ENCODE data around the gene F2RL2.

The F2RL2 gene

DNA sequence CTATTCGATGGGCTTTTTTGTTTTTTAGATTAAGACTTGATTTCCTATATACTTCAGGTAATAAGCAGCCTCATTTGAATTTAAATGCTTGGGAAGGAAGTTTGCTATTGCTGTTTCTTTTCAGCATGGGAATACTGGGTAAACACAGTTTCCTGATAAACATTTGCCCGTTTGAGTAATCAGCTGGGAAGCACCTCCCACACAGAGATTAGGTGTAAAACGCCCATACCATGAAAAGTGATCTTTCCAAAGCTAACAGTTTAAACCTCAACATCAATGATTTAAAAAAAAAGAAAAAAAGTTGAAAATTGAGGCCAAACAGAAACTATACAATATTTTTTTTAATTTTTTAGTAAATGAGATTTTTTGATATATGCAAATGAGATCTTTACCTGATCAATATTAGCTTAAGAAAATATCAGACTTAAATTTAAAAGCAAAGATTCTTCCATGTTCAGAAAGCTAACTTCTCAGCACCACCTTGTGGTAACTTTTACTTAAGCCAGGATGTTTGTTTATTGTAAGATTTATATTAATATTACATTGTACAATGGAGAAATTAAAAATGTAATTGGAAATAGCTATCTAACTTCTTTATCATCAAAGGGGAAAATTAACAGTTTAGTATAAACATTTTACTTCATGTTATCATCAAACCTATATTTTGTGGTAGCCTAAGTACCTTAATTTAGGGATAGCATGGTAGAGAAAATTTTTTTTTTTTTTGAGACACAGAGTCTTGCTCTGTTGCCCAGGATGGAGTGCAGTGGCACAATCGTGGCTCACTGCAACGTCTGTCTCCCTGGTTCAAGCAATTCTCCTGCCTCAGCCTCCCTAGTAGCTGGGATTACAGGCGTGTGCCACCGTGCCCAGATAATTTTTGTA is 39.8 kb downstream of the F2RL2 start:
- DNase-seq (ENCODE audit: low read depth, low spot score): no peak

DNA sequence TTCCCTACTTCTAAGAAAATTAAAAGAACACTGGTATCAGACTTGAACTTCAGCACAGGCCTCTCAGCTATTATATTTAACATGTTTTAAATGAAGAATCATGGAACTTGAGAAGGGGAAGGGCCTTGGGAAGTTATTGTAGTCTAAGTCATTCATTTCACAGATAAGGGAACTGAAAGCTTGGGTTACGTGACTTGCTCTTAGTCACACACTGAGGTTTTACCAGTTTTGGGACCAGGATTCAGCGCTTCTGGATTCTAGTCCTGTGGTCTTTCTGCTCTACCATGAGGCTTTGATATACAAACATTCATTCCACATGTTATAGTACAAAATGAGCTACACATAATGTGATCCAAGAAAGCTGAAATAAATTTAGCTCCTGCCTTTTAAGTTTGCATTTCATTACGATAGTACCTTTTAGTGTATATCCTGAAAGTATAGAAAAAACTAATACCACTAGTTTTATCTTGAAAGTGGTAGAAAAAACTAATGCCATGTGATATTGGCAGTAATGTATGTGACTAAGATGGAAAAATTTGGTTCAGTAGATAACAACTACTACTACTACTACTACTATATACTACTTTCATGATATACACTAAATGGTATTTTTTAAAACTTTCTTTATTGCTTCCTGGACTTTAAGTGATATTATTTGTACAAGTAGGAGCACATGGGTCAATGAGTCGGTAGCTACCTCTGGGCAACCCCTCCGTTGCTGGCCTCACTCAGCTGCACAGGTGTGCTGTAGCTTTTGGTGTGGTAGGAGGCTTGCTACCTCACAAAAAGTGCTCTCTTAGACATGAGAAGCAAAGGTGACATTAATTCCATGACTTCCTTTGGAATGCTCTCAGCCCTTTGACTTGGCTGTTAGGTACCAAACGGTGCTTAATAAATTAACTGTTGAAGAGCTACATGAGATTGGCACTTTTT is 40.7 kb downstream of the F2RL2 start:
- no peak for DNase-seq (ENCODE audit: low read depth, low spot score)

DNA sequence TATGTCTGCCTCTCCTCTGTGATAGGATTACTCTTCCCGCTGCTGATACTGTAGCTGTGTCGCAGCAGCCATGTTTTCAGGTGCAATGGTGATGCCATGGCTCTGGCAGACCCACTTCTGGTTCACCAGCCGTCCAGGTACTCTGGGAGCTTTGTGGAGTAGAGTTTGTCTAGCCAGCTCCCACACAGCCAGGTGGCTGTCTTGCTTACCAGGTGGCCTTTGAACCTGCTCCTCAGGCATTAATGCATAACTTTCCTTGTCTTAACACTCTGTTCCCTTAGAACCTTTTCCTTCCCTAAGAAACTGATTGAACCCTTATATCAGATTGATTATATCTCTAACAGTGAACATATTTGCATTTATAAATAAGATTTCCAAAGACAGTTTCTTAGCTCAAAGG is 42.2 kb downstream of the F2RL2 start:
- DNase-seq (ENCODE audit: low read depth, low spot score): no peak

DNA sequence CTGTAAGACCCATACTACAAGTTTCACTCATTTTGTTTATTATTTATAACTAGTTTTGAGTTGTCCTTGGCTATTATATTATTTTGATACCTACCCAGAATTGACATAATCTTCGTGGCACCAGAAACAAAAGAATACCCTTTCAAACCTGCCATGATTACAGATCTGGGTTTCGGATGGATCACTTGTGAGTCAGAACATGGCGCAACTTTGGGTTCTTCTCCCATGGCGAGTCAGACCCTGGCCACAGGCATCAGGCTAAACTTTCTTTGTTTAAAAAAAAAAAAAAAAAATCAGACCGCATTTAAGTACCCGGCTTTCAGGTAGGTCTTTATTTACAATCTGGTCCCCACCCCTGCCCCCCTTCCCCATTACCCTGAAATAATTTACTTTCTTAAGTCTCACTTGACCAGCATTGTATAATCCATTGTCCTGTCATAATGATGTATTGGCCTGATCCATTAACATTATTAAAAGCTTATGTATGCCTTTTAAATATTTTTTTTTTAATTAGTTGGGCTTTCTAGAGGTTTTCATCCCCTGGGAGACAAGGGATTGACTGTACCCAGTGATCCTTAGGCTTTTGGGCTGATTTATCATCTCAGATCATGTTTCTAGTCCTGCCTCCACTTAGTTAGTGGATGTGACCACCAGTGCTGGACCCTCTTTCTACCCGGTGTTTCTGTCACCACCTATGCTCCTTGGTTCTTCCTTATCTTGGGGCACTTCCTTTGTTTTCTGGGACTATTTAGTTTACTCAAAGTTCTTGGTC is 43.9 kb downstream of the F2RL2 start:
- DNase-seq (ENCODE audit: low read depth, low spot score): no peak

DNA sequence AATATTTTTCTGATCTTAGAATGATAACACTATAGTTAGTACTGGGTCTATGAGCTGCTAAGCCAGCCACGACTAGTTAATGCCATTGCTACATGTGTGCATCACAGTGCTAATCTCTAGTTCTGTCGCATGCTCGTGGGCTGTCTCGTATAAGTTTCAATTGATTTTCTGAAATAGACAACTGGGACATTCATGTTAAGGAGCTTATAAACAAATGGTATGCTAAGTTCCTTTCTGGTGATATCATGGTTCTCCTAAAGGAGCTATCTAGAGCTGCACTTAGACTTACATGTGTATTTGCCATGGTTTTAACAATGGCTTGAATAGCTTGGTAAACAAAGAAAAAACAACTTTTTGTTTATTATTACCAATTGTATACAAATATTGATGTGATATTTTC is 46.2 kb downstream of the F2RL2 start:
- no peak for DNase-seq (ENCODE audit: low read depth, low spot score)

DNA sequence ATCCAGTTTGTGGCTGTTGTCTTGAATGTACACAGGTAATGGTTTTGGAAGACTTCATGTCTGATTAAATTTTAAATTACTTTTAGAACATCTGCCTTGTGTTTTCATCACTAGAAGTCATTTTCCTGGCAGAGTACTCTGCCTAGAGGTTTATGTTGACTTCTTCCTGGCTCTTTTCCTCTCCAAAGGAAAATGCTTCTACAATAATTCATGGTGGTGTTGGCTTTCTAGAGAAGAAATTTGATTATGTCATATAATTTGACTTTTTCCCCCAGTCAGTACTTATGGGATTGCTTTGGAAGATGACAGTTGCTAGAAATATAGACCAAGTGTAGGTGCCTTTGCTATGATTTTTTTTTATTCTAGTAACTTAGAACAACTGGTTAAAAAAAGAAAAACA is 46.8 kb downstream of the F2RL2 start:
- DNase-seq (ENCODE audit: low read depth, low spot score): no peak

DNA sequence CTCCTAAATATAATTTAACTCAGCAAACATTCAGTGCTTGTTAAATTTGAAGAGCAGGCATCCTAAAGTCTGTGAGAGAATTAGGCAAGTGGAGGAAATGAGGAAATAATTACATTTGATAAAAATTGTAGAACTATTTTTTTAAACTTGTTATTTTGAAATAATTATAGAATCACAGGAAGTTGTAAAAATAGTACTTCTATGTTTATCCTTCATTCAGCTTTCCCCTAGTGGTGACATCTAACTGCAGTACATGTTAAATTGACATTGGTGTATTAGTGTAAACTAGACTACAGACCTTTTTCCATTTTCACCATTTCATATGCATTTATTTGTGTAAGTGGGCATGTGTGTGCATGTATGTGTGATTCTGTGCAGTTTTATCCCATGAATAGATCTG is 51.6 kb downstream of the F2RL2 start:
- no peak for DNase-seq (ENCODE audit: low read depth, low spot score)

DNA sequence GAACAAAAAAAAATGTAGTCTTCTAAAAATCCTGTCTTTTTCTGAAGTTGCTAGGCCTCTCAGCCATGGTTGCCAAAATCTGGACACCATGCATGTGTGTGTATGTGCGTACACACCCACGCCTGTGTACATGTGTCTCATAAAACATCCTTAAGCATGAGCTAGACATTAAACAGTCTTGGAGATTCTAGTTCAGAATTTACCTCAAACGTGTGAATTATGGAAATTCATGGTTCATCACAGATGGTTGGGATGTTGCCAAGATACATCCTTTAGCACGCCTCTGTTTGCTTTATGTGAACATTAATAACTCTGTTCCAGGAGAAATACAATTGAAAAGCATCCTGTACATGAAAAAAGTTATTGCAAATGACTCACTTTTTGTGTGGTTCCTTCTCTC is 53.0 kb downstream of the F2RL2 start:
- no peak for DNase-seq (ENCODE audit: low read depth, low spot score)

All from activated naive CD8-positive, alpha-beta T cell treated with anti-CD3 and anti-CD28 coated beads, Interleukin-2, amount 50 U/mL, for 16 hours (primary cell).